B cell (primary cell): ENCODE results near the gene GGNBP2. TPM values are rescaled to one million over a fixed set of nuclear protein-coding genes. Genes with fewer than 3 reads are reported as not detected.
A peak's percentile ranks its signal among the peaks of the same experiment; 100 is the strongest.

ENCODE experiments used
- ATAC-seq: fragments of 200-7000 bp; cut with Tn5 transposase; one replicate; pipeline ENCODE4 v1.10.0; 2021; ENCODE audit warnings: low read depth, mild to moderate bottlenecking, moderate number of reproducible peaks, moderate library complexity
- CTCF ChIA-PET: fragments of 350-600 bp; sonication (Branson Sonifier 250); formaldehyde crosslinking; loops from one replicate; lab custom pipeline; 2021; ENCODE audit warnings: antibody characterized with exemption, inconsistent platforms; lab: Charles Lee
- POLR2A ChIA-PET: fragments of 350-600 bp; sonication (Branson Sonifier 250); formaldehyde crosslinking; loops from one replicate; lab custom pipeline; 2021; ENCODE audit warnings: antibody characterized with exemption; lab: Charles Lee
- DNase-seq: peaks from one replicate; pipeline ENCODE4 v3.0.0; 2013
- H2AFZ ChIP-seq: 2 replicates; pipeline ENCODE4 v1.6.1; 2012; ENCODE audit warnings: mild to moderate bottlenecking, low read depth, low read length; ENCODE audit not compliant: insufficient read depth, poor library complexity, severe bottlenecking
- H3K27ac ChIP-seq, 2 donors: 1 replicate in 1 of 2; 2 replicates in 1 of 2; pipeline ENCODE4 v1.5.1; 2012 to 2013; ENCODE audit warnings: low read length in 2 of 2, mild to moderate bottlenecking in 2 of 2, moderate library complexity in 1 of 2
- H3K27me3 ChIP-seq, 4 experiments: fragments of 200-600 bp in 1 of 4; sonication (generic) in 1 of 4; replicated peaks in 1 of 4; 1 replicate in 2 of 4; 2 replicates in 2 of 4; pipeline versions ENCODE4 v1.6.1 to v1.7.0; 2013 to 2016; ENCODE audit warnings: low read length in 3 of 4, mild to moderate bottlenecking in 2 of 4, mixed read lengths in 1 of 4, moderate library complexity in 1 of 4; ENCODE audit not compliant: insufficient read depth in 4 of 4, control insufficient read depth in 3 of 4; ENCODE audit errors: control extremely low read depth in 1 of 4
- H3K36me3 ChIP-seq, 2 experiments: replicated peaks in 1 of 2; 1 replicate in 1 of 2; 2 replicates in 1 of 2; pipeline versions ENCODE4 v1.6.1 to v1.7.1; 2013; ENCODE audit warnings: low read length in 1 of 2; ENCODE audit not compliant: insufficient read depth in 2 of 2, control insufficient read depth in 1 of 2; ENCODE audit errors: control extremely low read depth in 1 of 2, extremely low read depth in 1 of 2
- H3K4me1 ChIP-seq, 2 donors: fragments of 200-600 bp in 1 of 2; sonication (generic) in 1 of 2; 1 replicate in 1 of 2; 2 replicates in 1 of 2; pipeline versions ENCODE4 v1.5.1 to v1.6.1; 2013 to 2017; ENCODE audit warnings: low read length in 2 of 2; ENCODE audit not compliant: control insufficient read depth in 2 of 2, insufficient read depth in 2 of 2
- H3K4me2 ChIP-seq: replicated peaks from 2 replicates; pipeline ENCODE3; 2012; ENCODE audit warnings: mild to moderate bottlenecking, low read depth, low read length; ENCODE audit not compliant: poor library complexity, severe bottlenecking
- H3K4me3 ChIP-seq, 5 experiments: fragments of 200-600 bp in 1 of 5; sonication (generic) in 1 of 5; 1 replicate in 3 of 5; 2 replicates in 2 of 5; pipeline versions ENCODE4 v1.5.1 to v1.7.0; 2011 to 2016; ENCODE audit warnings: low read length in 4 of 5, mild to moderate bottlenecking in 4 of 5, low read depth in 2 of 5, control low read depth in 1 of 5, moderate library complexity in 1 of 5; ENCODE audit not compliant: insufficient read depth in 1 of 5; ENCODE audit errors: control extremely low read depth in 1 of 5, extremely low read depth in 1 of 5
- H3K79me2 ChIP-seq: fragments of 200-600 bp; sonication (generic); one replicate; pipeline ENCODE4 v1.6.0; 2016; ENCODE audit warnings: low read length; ENCODE audit not compliant: control insufficient read depth, insufficient read depth
- H3K9ac ChIP-seq: fragments of 200-600 bp; sonication (generic); 2 replicates; pipeline ENCODE4 v1.6.1; 2017; ENCODE audit warnings: mild to moderate bottlenecking, low read length, moderate library complexity
- H3K9me3 ChIP-seq, 3 donors: one replicate each; pipeline versions ENCODE4 v1.6.1 to v1.7.1; 2013; ENCODE audit warnings: low read length in 2 of 3; ENCODE audit not compliant: control insufficient read depth in 2 of 3, insufficient read depth in 1 of 3; ENCODE audit errors: control extremely low read depth in 1 of 3
- H4K20me1 ChIP-seq: 2 replicates; pipeline ENCODE4 v1.6.0; 2012; ENCODE audit warnings: mild to moderate bottlenecking, low read length; ENCODE audit not compliant: insufficient read depth, control insufficient read depth, poor library complexity, severe bottlenecking
- H3K27ac Mint-ChIP-seq: one replicate; pipeline ENCODE4 v1.8.0; 2021; ENCODE audit warnings: mixed read lengths
- H3K27me3 Mint-ChIP-seq: one replicate; pipeline ENCODE4 v1.8.0; 2021; ENCODE audit warnings: mixed read lengths
- H3K4me1 Mint-ChIP-seq: one replicate; pipeline ENCODE4 v1.8.0; 2021; ENCODE audit warnings: mixed read lengths
- H3K4me3 Mint-ChIP-seq: one replicate; pipeline ENCODE4 v1.8.0; 2021; ENCODE audit warnings: mixed read lengths
- H3K9me3 Mint-ChIP-seq: one replicate; pipeline ENCODE4 v1.8.0; 2022; ENCODE audit warnings: mixed read lengths; ENCODE audit not compliant: insufficient read depth
- EZH2 ChIP-seq: IDR thresholded peaks from 2 replicates; pipeline ENCODE4 v1.6.1; 2012; ENCODE audit warnings: borderline replicate concordance, low read depth, mild to moderate bottlenecking, moderate library complexity, low read length; ENCODE audit not compliant: insufficient read depth, poor library complexity, severe bottlenecking
- WGBS: methylation state at CpG from one replicate; pipeline ENCODE4 v1.1.5; 2013; ENCODE audit warnings: missing lambda C conversion rate; ENCODE audit not compliant: insufficient coverage; 5-methylcytosine and 5-hydroxymethylcytosine counted together
- intact Hi-C: fragments of 100-400 bp; cut with micrococcal nuclease; formaldehyde crosslinking; loops from one replicate; pipeline ENCODE4 v1.10.0; 2022
- polyA plus RNA-seq: library from polyadenylated mRNA; depleted of rRNA; stranded (reverse); fragments of >200 nt; gene quantifications from 2 replicates; pipeline ENCODE4 v1.2.3, GENCODE V29; 2012
- total RNA-seq, 2 donors: library from RNA; stranded (reverse); fragments of 120-200 nt in 1 of 2; gene quantifications; 1 replicate in 1 of 2; 2 replicates in 1 of 2; pipeline versions ENCODE4 v1.2.3 to v1.2.4, GENCODE V29; 2013 to 2022
- TF ChIP-seq, protein P1 (sequence below): fragments of 200-600 bp; IDR thresholded peaks from one replicate; pipeline ENCODE4 v1.8.0; 2022; ENCODE audit warnings: antibody characterized with exemption, mild to moderate bottlenecking

Gene GGNBP2
- total and polyA plus RNA-seq, 2 donors (not counting 1 experiment from before 2014, with no cell fraction given) = 107 to 137 TPM

- POLR2A ChIA-PET = interaction anchor here (0.6 to 2.3 kb wide), 2 partner anchors 9 to 14 kb away, joined by 4 to 8 read pairs; partner anchors contain the start of gene MRM1
- Histone ChIP-seq H4K20me1 (no peaks in the 10 kb centered on the region), H3K9ac (peak overlapping the region; percentile 79), H3K27me3 (peaks cover 0 to 10% (median 0%) of the 10 kb centered on the region in 4 experiments), H2AFZ (peak overlapping the region; percentile 77), H3K9me3 (no peaks in the 10 kb centered on the region), H3K36me3 (peaks cover 0 to 21% of the 10 kb centered on the region in 2 experiments), H3K4me2 (peak overlapping the region; percentile 93), H3K27ac (peak overlapping the region in 1 of 2 donors; percentile 70), H3K79me2 (peaks cover 5% of the 10 kb centered on the region), H3K4me1 (peaks cover 11 to 13% of the 10 kb centered on the region in 2 donors), H3K4me3 (peak overlapping the region in 4 of 5 experiments; percentile 41 to 67 (median 61))
- Mint-ChIP-seq H3K4me1 (peaks cover 20% of the 10 kb centered on the region), H3K27me3 (no peaks in the 10 kb centered on the region), H3K4me3 (peak overlapping the region; percentile 75), H3K9me3 (no peaks in the 10 kb centered on the region), H3K27ac (peak overlapping the region; percentile 61)
- DNase-seq = peak; percentile 33
- TF ChIP-seq EZH2 = no peak
- TF ChIP-seq, protein P1, sequence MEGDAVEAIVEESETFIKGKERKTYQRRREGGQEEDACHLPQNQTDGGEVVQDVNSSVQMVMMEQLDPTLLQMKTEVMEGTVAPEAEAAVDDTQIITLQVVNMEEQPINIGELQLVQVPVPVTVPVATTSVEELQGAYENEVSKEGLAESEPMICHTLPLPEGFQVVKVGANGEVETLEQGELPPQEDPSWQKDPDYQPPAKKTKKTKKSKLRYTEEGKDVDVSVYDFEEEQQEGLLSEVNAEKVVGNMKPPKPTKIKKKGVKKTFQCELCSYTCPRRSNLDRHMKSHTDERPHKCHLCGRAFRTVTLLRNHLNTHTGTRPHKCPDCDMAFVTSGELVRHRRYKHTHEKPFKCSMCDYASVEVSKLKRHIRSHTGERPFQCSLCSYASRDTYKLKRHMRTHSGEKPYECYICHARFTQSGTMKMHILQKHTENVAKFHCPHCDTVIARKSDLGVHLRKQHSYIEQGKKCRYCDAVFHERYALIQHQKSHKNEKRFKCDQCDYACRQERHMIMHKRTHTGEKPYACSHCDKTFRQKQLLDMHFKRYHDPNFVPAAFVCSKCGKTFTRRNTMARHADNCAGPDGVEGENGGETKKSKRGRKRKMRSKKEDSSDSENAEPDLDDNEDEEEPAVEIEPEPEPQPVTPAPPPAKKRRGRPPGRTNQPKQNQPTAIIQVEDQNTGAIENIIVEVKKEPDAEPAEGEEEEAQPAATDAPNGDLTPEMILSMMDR = no peak
- CTCF ChIA-PET = interaction anchor here (1.6 to 3.5 kb wide), 2 partner anchors 9 to 11 kb away, joined by 7 to 16 read pairs; partner anchors contain the start of gene MRM1
- intact Hi-C loops = no loop called here
- no peak for ATAC-seq
- WGBS = 8% methylated on average over 12 of the region's 20 CpGs
These were observed 47.6 kb downstream of the GGNBP2 start for GRCh38 chr17:36592316-36592715.

- peaks cover 20% of the 10 kb centered on the region for H3K4me1 Mint-ChIP-seq
- CTCF ChIA-PET = interaction anchor here (1.6 to 3.5 kb wide), 2 partner anchors 9 to 11 kb away, joined by 7 to 16 read pairs; partner anchors contain the start of gene MRM1
- peak overlapping the region; percentile 61 for H3K27ac Mint-ChIP-seq
- DNase-seq (peak; percentile 23), ATAC-seq (no peak)
- TF ChIP-seq EZH2 = no peak
- TF ChIP-seq, protein P1 = no peak
- peak overlapping the region; percentile 77 for H2AFZ ChIP-seq
- intact Hi-C loops = no loop called here
- H3K79me2 ChIP-seq = peaks cover 5% of the 10 kb centered on the region
- H3K27me3 ChIP-seq = peaks cover 0 to 10% (median 0%) of the 10 kb centered on the region in 4 experiments
- peak overlapping the region; percentile 75 for H3K4me3 Mint-ChIP-seq
- no peaks in the 10 kb centered on the region for H3K9me3 ChIP-seq
- 50% methylated on average over 3 of the region's 4 CpGs for WGBS
- peak overlapping the region in 3 of 5 experiments; percentile 59 to 67 (median 63) for H3K4me3 ChIP-seq
- peaks cover 0 to 18% of the 10 kb centered on the region in 2 experiments for H3K36me3 ChIP-seq
- H3K9me3 Mint-ChIP-seq = no peaks in the 10 kb centered on the region
- H3K27ac ChIP-seq = no peak overlapping the region
- H3K9ac ChIP-seq = peak overlapping the region; percentile 79
- H4K20me1 ChIP-seq = no peaks in the 10 kb centered on the region
- POLR2A ChIA-PET = interaction anchor here (0.6 to 2.3 kb wide), 2 partner anchors 8 to 14 kb away, joined by 4 to 8 read pairs; partner anchors contain the start of gene MRM1
- H3K4me1 ChIP-seq = peaks cover 11 to 13% of the 10 kb centered on the region in 2 donors
- peak overlapping the region; percentile 93 for H3K4me2 ChIP-seq
- no peaks in the 10 kb centered on the region for H3K27me3 Mint-ChIP-seq
These were observed 48.1 kb downstream of the GGNBP2 start for GRCh38 chr17:36592716-36593321.
